ENCODE results near the gene FABP1.

- TF ChIP-seq CTCF (conservative IDR thresholded peaks at IDR 0.05; ENCODE audit: low read depth, low read length) (no peak), EZH2phosphoT487 (IDR thresholded peaks at IDR 0.05; ENCODE audit: borderline replicate concordance, low read length) (no peak), EZH2 (IDR thresholded peaks at IDR 0.05; ENCODE audit: low read length, unreplicated experiment) (no peak)
Measured at GRCh38 chr2:88171966-88172365, 44.1 kb upstream of the FABP1 start.
